ENCODE results near the gene TFPI2. TPM values are rescaled to one million over a fixed set of nuclear protein-coding genes. Genes with fewer than 3 reads are reported as not detected.

Gene TFPI2
- total RNA-seq, 1 experiment from 2014 or later = 53.1 TPM

GRCh38 chr7:93927585-93927984 lies 37.0 kb upstream of the TFPI2 start:
- ChIA-PET POLR2A (ENCODE audit: unreplicated experiment) (interaction anchor here (0.6 kb wide), 1 partner anchor 268 kb away, joined by 4 read pairs; no protein-coding TSS in a partner anchor), CTCF (no interaction called here)
- Histone ChIP-seq H3F3A (ENCODE audit: low read length, unreplicated experiment) (no peaks in the 10 kb centered on the region), H3K4me2 (ENCODE audit: low read length) (no peak overlapping the region), H3K9me3 (ENCODE audit: low read length) (no peaks in the 10 kb centered on the region), H3K9me2 (replicated peaks; ENCODE audit: low read length) (no peaks in the 10 kb centered on the region), H3K36me3 (ENCODE audit: low read depth, low read length) (no peaks in the 10 kb centered on the region), H3K79me2 (ENCODE audit: low read length) (0 out of 2 replicates have a peak, but pooled peaks cover 6% of the 10 kb centered on the region), H4K20me1 (ENCODE audit: low read length) (no peaks in the 10 kb centered on the region), H3K9ac (ENCODE audit: low read length) (no peak overlapping the region), H2AFZ (ENCODE audit: low read length) (no peak overlapping the region), H3K27ac (ENCODE audit: low read length) (no peak overlapping the region), H3K27me3 (ENCODE audit: low read length) (no peaks in the 10 kb centered on the region), H3K4me3 (ENCODE audit: low read length) (no peak overlapping the region), H3K4me1 (ENCODE audit: insufficient read depth, low read length) (no peaks in the 10 kb centered on the region)
- BruUV-seq (replicated peaks) = no TSS peak
- ATAC-seq (no peak), DNase-seq (no peak)
- intact Hi-C loops (cut with micrococcal nuclease) = no loop called here
- TF ChIP-seq EZH2phosphoT487 (IDR thresholded peaks at IDR 0.05; ENCODE audit: borderline replicate concordance, low read length) = no peak
- no peak for TF ChIP-seq EZH2 (IDR thresholded peaks at IDR 0.05; ENCODE audit: low read length, unreplicated experiment)
- TF ChIP-seq, protein P1, sequence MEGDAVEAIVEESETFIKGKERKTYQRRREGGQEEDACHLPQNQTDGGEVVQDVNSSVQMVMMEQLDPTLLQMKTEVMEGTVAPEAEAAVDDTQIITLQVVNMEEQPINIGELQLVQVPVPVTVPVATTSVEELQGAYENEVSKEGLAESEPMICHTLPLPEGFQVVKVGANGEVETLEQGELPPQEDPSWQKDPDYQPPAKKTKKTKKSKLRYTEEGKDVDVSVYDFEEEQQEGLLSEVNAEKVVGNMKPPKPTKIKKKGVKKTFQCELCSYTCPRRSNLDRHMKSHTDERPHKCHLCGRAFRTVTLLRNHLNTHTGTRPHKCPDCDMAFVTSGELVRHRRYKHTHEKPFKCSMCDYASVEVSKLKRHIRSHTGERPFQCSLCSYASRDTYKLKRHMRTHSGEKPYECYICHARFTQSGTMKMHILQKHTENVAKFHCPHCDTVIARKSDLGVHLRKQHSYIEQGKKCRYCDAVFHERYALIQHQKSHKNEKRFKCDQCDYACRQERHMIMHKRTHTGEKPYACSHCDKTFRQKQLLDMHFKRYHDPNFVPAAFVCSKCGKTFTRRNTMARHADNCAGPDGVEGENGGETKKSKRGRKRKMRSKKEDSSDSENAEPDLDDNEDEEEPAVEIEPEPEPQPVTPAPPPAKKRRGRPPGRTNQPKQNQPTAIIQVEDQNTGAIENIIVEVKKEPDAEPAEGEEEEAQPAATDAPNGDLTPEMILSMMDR (conservative IDR thresholded peaks at IDR 0.05; ENCODE audit: low read depth, low read length) = no peak

DNA sequence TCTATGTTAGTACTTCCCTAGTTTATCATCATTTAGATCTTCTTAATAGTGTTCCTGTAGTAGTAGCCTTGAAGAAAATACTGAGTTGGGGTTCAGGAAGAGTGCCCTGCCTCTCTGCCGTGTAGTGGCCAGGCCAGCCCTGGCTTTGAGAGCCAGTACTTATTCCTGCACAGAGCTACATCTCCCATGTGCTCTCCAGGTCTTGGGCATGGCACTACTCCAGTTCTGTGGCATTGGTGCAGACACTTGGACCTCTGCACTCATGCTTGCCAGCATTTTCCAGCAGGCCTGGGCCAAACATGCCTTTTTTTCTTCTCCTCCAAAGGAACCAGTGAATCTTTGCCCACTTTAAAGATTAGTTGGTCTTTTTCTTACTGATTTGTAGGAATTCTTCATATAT lies 36.2 kb upstream of the TFPI2 start:
- Histone ChIP-seq H3K4me3 (ENCODE audit: low read length) (no peak overlapping the region), H3K9ac (ENCODE audit: low read length) (no peak overlapping the region), H4K20me1 (ENCODE audit: low read length) (no peaks in the 10 kb centered on the region), H3K27me3 (ENCODE audit: low read length) (no peaks in the 10 kb centered on the region), H3K4me1 (ENCODE audit: insufficient read depth, low read length) (no peaks in the 10 kb centered on the region), H3K9me3 (ENCODE audit: low read length) (no peaks in the 10 kb centered on the region), H3K4me2 (ENCODE audit: low read length) (no peak overlapping the region), H2AFZ (ENCODE audit: low read length) (no peak overlapping the region), H3K36me3 (ENCODE audit: low read depth, low read length) (no peaks in the 10 kb centered on the region), H3K27ac (ENCODE audit: low read length) (no peak overlapping the region), H3F3A (ENCODE audit: low read length, unreplicated experiment) (no peaks in the 10 kb centered on the region), H3K9me2 (replicated peaks; ENCODE audit: low read length) (no peaks in the 10 kb centered on the region), H3K79me2 (ENCODE audit: low read length) (0 out of 2 replicates have a peak, but pooled peaks cover 6% of the 10 kb centered on the region)
- ChIA-PET CTCF (no interaction called here), POLR2A (ENCODE audit: unreplicated experiment) (interaction anchor here (0.6 kb wide), 1 partner anchor 36 kb away, joined by 3 read pairs; the partner anchor contains the start of gene TFPI2)
- ATAC-seq (no peak), DNase-seq (no peak)
- intact Hi-C loops (cut with micrococcal nuclease) = no loop called here
- no TSS peak for BruUV-seq (replicated peaks)
- no peak for TF ChIP-seq EZH2phosphoT487 (IDR thresholded peaks at IDR 0.05; ENCODE audit: borderline replicate concordance, low read length)
- TF ChIP-seq EZH2 (IDR thresholded peaks at IDR 0.05; ENCODE audit: low read length, unreplicated experiment) = no peak

DNA sequence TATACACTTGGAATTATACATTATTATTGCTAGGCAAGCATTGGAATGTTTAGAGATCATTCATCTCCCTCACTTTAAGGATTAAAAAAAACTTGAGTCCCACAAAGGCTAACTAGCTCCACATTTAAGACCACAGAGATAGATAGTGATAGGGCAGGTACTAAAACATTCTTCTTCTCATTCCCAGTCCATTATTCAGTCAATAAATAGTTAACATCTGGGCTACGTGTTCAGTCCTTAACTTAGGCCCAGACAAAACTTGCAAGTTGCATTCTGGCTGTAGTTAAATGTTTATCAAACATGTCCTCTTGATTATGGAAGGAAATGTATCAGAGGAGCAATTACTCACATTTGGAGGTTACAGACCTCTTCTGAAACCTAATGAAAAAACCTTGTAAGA lies 33.4 kb upstream of the TFPI2 start:
- POLR2A ChIA-PET (ENCODE audit: unreplicated experiment) = no interaction called here
- H3K4me1 ChIP-seq (ENCODE audit: insufficient read depth, low read length) = no peaks in the 10 kb centered on the region

More for the DNA sequence above, 33.4 kb upstream of the TFPI2 start:
- Histone ChIP-seq H3K9me2 (replicated peaks; ENCODE audit: low read length) (no peaks in the 10 kb centered on the region), H3K9me3 (ENCODE audit: low read length) (no peaks in the 10 kb centered on the region), H3K4me2 (ENCODE audit: low read length) (peak overlapping the region; percentile 83; the same call in 1 of the 2 replicates), H3K4me3 (ENCODE audit: low read length) (no peak overlapping the region), H3K27me3 (ENCODE audit: low read length) (no peaks in the 10 kb centered on the region), H3K36me3 (ENCODE audit: low read depth, low read length) (no peaks in the 10 kb centered on the region), H3K79me2 (ENCODE audit: low read length) (0 out of 2 replicates have a peak, but pooled peaks cover 6% of the 10 kb centered on the region), H4K20me1 (ENCODE audit: low read length) (no peaks in the 10 kb centered on the region), H3F3A (ENCODE audit: low read length, unreplicated experiment) (no peaks in the 10 kb centered on the region), H2AFZ (ENCODE audit: low read length) (no peak overlapping the region), H3K27ac (ENCODE audit: low read length) (no peak overlapping the region), H3K9ac (ENCODE audit: low read length) (no peak overlapping the region)
- DNase-seq (no peak), ATAC-seq (no peak)
- TF ChIP-seq EZH2phosphoT487 (IDR thresholded peaks at IDR 0.05; ENCODE audit: borderline replicate concordance, low read length) (no peak), EZH2 (IDR thresholded peaks at IDR 0.05; ENCODE audit: low read length, unreplicated experiment) (no peak)
- TF ChIP-seq, protein P1 (conservative IDR thresholded peaks at IDR 0.05; ENCODE audit: low read depth, low read length) = no peak
- BruUV-seq (replicated peaks) = no TSS peak
- intact Hi-C loops (cut with micrococcal nuclease) = loop anchor here (2.0 to 5.0 kb wide), 2 partner anchors 33 kb away; partner anchors contain the start of gene TFPI2
- CTCF ChIA-PET = no interaction called here

Data from PC-3 (cell line).